ENCODE data around the gene CCDC24.
A peak's percentile ranks its signal among the peaks of the same experiment; 100 is the strongest.

Gene CCDC24

GRCh38 chr1:43991476-43992231 is at the start of gene CCDC24:
TSS of gene CCDC24 (plus strand) at chr1:43991599. CDS start at chr1:43991879, 280 bp downstream.
- DNase-seq = peak; percentile 56 to 57

DNA sequence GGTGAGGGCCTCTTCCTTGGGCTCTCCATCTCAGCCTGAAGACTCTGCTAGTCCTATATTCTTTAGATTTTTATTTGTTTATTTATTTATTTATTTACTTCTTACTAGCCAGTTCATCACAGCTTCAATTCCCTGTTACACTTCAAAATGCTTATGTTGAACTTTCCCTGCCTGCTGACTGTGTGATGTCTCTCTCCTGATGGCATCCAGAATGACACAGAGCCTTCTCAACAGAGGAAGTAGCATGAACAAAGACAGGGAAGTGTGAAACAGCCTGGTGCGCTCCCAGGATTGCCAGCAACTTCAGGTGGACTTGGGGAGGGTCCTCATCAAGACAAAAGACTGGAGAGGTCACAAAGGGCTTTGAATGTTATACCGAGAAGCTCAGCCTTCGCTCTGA is 49.0 kb upstream of the CCDC24 start:
- no peak for DNase-seq

DNA sequence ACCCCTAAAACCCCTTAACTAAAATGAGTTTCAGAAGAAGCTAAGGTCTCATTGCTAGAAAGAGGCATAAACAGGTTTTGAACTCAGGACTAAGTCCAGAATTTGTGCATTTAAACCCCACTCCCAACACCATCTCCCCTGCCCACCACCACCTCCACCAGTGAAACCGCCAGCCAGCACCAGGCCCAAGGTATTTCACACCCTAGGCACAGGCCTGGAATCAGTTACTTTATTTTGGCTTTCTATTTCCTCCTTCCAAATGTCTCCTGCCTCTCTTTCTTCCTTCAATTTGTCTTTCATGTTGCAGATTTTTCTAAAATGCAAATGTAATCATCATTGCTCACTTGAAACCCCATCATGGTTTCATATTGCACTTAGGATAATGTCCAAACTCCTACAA is 46.5 kb upstream of the CCDC24 start:
- no peak for DNase-seq

GRCh38 chr1:43945674-43946235 is 45.6 kb upstream of the CCDC24 start:
- no peak for DNase-seq

GRCh38 chr1:43946236-43947060 is 45.0 kb upstream of the CCDC24 start, which contains the start of gene IPO13:
TSS of gene IPO13 (plus strand) at chr1:43946950. CDS start at chr1:43947601, 651 bp downstream.
- DNase-seq = peak; percentile 94 to 95

DNA sequence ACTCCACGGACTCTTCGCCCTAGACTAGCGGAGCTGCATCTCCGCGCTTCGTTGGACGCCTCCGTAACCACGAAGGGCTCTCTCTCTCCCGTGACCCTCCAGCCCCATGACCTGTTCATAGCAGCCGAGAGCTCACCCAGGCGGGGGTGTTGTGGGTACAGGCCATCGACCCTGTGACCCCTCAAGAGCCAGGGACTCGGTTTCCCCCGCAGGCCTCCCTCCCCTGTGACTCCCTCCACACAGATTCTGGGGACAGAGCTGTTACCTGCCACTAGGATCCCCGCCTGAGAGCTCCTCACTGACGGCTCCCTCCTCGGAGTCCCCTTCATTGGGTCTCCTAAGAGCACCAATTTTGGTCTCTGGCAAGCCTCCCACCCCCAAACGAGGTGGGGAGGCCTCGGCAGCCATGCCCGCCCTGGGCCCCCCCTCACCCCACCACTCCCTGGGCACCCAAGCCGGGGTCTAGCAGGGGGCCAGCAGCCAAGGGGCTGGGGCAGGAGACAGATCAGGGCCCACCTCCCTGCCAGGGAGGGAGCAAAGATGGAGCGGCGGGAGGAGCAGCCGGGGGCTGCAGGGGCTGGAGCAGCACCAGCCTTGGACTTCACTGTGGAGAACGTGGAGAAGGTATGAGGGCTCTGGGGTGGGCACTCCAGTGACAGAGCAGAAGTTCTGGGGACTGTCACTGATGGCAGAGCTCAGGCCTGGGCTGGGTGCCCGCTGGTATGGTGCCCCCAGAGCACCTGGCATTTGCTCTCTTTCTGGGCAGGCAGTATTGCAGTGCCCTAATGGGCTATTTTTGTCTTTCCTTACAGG is 44.1 kb upstream of the CCDC24 start:
- peak in 1 of 2 experiments; percentile 9 for DNase-seq

DNA sequence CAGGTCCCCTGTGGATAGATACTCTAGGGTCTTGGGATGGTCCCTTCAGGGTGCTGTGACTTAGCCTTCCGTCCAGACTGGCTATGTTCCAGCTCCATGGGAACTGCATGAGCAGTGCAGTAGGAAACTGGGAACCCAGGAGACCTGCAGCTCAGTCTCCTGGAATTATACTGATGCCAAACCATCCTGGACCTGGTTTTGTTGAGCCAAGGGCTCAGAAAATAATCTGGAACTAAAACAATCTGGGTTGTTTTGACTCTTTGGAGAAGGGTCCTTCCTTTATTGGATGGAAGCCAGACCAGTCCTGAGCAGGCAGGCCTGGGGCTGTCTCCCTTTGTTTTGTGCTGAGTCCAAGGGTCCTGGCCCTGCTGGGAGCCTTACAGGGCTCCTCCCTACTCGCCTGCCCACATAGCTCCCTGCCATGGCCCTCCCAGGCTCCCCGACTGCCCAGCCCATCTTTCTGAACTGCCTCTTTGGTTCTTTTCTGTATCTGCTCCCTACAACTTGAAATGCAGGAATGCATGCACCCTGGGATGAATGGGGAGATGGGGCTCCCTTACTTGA is 43.4 kb upstream of the CCDC24 start:
- DNase-seq = no peak

DNA sequence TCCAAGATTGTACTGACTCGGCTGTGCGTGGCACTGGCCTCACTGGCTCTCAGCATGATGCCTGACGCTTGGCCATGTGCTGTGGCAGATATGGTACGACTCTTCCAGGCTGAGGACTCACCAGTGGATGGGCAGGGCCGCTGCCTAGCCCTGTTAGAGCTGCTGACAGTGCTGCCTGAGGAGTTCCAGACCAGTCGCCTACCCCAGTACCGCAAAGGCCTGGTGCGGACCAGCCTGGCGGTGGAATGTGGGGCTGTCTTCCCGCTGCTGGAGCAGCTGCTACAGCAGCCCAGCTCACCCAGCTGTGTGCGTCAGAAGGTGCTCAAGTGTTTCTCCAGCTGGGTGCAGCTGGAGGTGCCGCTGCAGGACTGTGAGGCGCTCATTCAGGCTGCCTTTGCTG is 41.7 kb upstream of the CCDC24 start:
- no peak for DNase-seq

DNA sequence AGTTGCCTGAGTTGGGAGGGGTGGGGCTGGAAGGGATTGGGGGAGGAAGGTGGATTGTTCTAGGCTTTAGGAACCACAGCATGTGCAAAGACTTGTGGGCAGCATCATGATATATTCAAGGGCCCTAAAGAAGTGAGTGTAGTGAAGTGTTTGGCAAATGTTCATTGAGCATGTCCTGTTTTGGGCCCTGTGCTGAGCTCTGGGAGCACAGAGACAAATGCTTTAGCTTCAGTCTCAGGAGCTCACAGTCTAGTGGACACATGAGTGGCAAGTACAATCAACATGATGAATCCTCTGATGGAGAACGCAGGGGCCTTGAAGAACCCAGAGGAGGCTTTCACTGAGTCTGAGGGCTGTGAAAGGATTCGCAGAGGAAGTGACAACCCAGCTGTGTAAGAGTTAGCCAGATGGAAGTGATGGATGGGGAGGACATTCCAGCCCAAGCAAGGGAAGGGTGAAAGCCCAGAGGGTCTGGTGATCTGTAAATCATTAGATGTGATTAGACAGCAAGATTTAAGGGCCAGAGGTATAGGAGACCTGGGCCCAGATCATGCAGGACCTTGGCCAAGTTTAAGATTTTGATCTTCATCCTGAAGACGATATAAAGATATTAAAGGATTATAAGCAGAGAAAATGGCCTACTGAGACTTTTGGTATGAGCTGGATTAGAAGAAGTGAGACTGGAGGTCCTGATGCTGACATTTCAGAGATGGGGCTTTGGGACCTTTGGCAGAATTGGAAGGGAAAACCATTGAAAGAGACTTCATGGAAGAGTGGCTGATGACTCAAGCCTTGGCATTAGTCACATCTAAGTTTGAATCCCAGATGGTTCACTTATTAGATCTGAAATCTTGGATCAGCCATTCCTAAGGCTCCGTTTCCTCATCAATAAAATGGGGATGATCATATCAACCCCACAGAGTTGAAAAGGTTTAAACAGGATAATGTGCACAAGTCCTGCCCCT is 40.1 kb upstream of the CCDC24 start:
- no peak for DNase-seq

DNA sequence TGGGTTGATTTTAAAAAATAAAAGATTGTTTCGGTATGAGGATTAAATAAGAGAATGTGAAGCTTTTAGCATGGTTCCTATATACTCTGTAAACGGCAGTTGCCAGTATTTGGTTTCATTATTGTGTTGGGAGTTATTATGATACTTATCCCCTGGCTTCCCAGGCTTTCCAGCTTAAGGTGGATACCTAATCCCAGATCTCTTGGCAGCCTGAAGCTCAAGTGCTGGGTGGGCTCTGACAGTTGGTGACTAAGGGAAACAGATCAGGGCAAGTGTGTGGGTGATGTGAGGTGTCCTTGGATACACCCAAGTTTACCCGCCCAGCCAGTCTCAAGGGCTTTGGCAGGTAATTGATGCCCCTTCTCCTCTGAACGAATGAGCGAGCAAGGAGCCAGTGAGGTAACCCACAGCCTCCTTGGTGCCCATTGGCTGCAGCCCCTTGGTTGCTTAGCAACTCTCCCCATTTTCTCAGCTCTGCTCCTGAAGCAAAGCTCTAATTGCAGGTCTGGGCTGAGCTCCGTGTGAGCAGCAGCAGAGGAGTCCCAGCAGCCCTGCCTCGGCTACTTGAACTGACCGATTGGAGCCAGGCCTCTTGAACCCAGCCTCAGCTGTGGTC is 38.6 kb upstream of the CCDC24 start:
- no peak for DNase-seq

GRCh38 chr1:43953361-43953760 is 38.0 kb upstream of the CCDC24 start:
- DNase-seq = no peak

DNA sequence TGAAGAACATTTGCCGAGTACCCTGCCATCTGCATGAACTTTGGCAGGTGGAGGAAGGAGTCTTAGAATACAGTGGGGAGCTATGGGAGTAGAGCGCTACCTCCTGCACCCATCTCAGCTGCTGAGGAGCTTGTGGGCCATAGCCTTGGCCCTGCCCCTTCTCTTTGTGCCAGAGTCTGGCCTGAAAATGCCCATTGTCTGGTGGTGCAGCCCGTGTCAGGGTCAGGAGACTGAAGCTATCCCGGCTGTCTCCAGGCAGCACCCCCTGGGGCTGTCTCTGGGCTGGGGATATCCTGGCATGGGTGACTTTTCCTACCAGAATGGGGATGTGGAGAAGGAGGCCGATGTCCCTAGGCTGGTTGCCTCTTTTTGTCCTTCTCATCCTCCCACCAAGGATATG is 37.4 kb upstream of the CCDC24 start:
- DNase-seq = no peak

DNA sequence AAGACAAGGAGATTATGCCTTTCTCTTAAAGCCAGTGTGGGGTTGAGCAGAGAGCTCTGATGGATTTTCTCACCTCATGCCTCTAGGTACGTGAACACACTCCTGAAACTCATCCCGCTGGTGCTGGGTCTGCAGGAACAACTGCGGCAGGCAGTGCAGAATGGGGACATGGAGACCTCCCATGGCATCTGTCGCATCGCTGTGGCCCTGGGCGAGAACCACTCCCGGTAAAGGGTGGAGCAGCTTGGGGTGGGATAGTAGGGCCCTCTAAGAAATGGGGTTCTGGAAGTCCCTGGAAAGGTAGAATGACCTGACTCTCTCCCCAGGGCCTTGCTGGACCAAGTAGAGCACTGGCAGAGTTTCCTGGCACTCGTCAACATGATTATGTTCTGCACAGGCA is 35.2 kb upstream of the CCDC24 start:
- DNase-seq = no peak

- no peak for DNase-seq
Measured at GRCh38 chr1:43957407-43958040, 33.9 kb upstream of the CCDC24 start.

DNA sequence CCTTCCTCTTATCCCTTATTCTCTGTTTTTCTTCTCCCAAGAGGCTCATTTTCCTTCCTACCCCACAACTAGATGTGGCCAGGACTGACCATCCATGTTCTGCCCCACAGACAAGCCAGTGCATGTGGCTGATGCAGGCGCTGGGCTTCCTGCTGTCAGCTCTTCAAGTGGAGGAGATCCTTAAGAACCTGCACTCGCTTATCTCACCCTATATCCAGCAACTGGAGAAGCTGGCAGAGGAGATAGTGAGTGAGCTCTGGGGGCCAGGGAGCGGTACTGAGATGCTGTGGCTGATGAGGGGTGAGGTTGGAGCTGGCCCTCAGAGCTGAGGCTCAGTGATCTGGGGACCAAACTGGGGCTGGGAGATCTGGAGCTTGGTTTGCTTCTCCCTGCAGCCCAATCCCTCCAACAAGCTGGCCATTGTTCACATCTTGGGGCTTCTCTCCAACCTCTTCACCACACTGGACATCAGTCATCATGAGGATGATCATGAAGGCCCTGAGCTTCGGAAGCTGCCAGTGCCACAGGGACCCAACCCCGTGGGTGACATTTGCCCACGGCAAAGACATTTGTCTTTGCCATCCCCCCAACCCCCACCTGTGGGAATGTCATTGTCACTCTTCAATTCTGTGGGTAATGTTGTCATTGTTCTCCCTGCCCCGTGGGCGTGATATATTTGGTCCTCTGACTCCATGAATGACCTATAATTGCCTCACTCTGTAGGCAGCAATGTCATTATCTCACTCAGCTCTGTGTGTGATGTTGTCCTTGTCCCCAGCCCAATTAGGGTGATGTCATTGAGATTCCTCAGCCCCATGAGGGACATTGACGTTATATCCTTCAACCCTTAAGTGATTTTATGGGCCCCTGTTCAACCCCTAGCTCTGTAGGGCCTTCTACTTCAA is 32.8 kb upstream of the CCDC24 start:
- DNase-seq = no peak

- DNase-seq = no peak
Measured at GRCh38 chr1:43960798-43961197, 30.6 kb upstream of the CCDC24 start.

GRCh38 chr1:43961692-43962091 is 29.7 kb upstream of the CCDC24 start:
- DNase-seq = no peak

DNA sequence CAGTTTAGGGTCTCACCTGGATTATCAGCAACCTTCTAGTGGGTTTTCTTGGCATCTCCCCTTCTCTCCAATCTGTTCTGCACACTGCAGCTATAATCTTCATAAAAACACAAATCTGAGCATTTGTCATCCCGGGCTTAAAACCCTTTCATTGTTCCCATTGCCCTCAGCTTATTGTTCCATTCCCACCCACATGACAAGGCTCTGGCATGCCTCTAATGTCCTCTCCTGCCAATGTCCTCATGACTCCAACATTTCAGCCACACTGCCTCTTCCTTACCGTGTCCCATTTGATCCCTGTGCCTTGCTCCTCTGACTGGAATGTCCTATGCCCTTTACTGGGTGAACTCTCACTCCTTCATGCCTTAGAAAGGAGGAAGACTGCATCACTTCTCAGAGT is 29.1 kb upstream of the CCDC24 start:
- no peak for DNase-seq

- no peak for DNase-seq
Measured at GRCh38 chr1:43963006-43963405, 28.4 kb upstream of the CCDC24 start.

All from activated CD4-positive, alpha-beta T cell treated with anti-CD3 and anti-CD28 coated beads, Interleukin-2, amount 50 U/mL, for 4 hours (primary cell).